Peyer's patch (tissue), 4 donors: ENCODE measurements around the gene BANK1.

Experiments used
- CTCF ChIP-seq, 6 experiments: fragments of 450-650 bp in 4 of 6; fragments of 200-600 bp in 2 of 6; sonication (generic) in 1 of 6; IDR thresholded peaks; one replicate each; pipeline ENCODE4 v1.5.1; 2017 to 2019; ENCODE audit warnings: antibody characterized with exemption in 6 of 6, mild to moderate bottlenecking in 3 of 6, moderate library complexity in 1 of 6
- POLR2A ChIP-seq, 2 donors: fragments of 450-650 bp; IDR thresholded peaks; one replicate each; pipeline ENCODE4 v1.5.1; 2017; ENCODE audit warnings: antibody characterized with exemption in 2 of 2, mild to moderate bottlenecking in 2 of 2, moderate library complexity in 2 of 2

DNA sequence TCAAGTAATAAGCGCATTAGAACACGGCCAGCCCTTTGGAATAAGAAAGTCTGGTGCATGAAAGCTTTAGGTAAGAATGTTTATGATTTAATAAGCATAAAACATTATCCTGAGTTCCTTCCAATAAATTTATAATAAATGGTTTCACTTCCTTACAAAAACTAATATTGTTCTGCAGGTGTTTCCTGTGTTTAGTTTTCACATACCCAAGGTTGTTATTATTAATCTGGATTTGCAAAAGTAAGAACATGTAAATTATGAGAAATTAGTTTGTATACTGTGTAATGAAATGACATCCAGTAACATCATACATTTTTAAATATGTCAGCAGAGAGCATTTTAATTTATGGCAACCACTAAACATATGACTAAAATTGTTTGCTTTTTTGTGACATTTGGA is 72.1 kb downstream of the BANK1 start:
- TF ChIP-seq CTCF (IDR thresholded peaks at IDR 0.05) (no peak), POLR2A (IDR thresholded peaks at IDR 0.05) (no peak)
